WTC11 (cell line): ENCODE results near the gene CTNS.

Experiments
- ARID4B ChIP-seq: sonication (generic); formaldehyde crosslinking; IDR thresholded peaks from 2 replicates; pipeline ENCODE4 v1.8.0; 2023; ENCODE audit warnings: missing genetic modification reagents, mild to moderate bottlenecking, borderline replicate concordance
- ATF1 ChIP-seq: sonication (generic); formaldehyde crosslinking; IDR thresholded peaks from 2 replicates; pipeline ENCODE4 v1.8.1; 2023; ENCODE audit warnings: mild to moderate bottlenecking, moderate library complexity, missing genetic modification reagents
- ATF6 ChIP-seq: sonication (generic); formaldehyde crosslinking; IDR thresholded peaks from 2 replicates; pipeline ENCODE4 v1.8.1; 2023; ENCODE audit warnings: mild to moderate bottlenecking, missing genetic modification reagents
- CTCF ChIP-seq: fragments of 200-600 bp; IDR thresholded peaks from 2 replicates; pipeline ENCODE4 v1.8.0; 2022; ENCODE audit warnings: antibody characterized with exemption
- ELF4 ChIP-seq: sonication (generic); formaldehyde crosslinking; IDR thresholded peaks from 2 replicates; pipeline ENCODE4 v1.8.1; 2022; ENCODE audit warnings: low read depth, mild to moderate bottlenecking, moderate library complexity, missing genetic modification reagents
- FOXJ3 ChIP-seq: sonication (generic); formaldehyde crosslinking; IDR thresholded peaks from 2 replicates; pipeline ENCODE4 v1.9.0; 2021; ENCODE audit warnings: missing genetic modification reagents, mild to moderate bottlenecking, borderline replicate concordance
- MAX ChIP-seq: sonication (generic); formaldehyde crosslinking; IDR thresholded peaks from 2 replicates; pipeline ENCODE4 v1.8.0; 2022; ENCODE audit warnings: mild to moderate bottlenecking, missing genetic modification reagents
- NR2C2 ChIP-seq: sonication (generic); formaldehyde crosslinking; IDR thresholded peaks from 2 replicates; pipeline ENCODE4 v1.8.0; 2022; ENCODE audit warnings: mild to moderate bottlenecking, missing genetic modification reagents
- TEAD4 ChIP-seq: sonication (generic); formaldehyde crosslinking; IDR thresholded peaks from 2 replicates; pipeline ENCODE4 v1.8.0; 2022; ENCODE audit warnings: mild to moderate bottlenecking, missing genetic modification reagents
- USF1 ChIP-seq: sonication (generic); formaldehyde crosslinking; IDR thresholded peaks from 2 replicates; pipeline ENCODE4 v1.8.0; 2022; ENCODE audit warnings: mild to moderate bottlenecking, missing genetic modification reagents
- ZBTB21 ChIP-seq: sonication (generic); formaldehyde crosslinking; IDR thresholded peaks from 2 replicates; pipeline ENCODE4 v1.8.1; 2023; ENCODE audit warnings: mild to moderate bottlenecking, missing genetic modification reagents, borderline replicate concordance
- ZNF121 ChIP-seq: sonication (generic); formaldehyde crosslinking; IDR thresholded peaks from 2 replicates; pipeline ENCODE4 v1.8.0; 2023; ENCODE audit warnings: missing genetic modification reagents
- ZNF138 ChIP-seq: sonication (generic); formaldehyde crosslinking; conservative IDR thresholded peaks from 2 replicates; pipeline ENCODE4 v1.8.1; 2022; ENCODE audit warnings: mild to moderate bottlenecking, moderate library complexity, missing genetic modification reagents
- ZNF512 ChIP-seq: sonication (generic); formaldehyde crosslinking; IDR thresholded peaks from 2 replicates; pipeline ENCODE4 v1.8.1; 2022; ENCODE audit warnings: missing genetic modification reagents, borderline replicate concordance

GRCh38 chr17:3598078-3598477 is 38.5 kb upstream of the CTNS start:
- TF ChIP-seq ZNF512 (no peak), CTCF (no peak), ZNF138 (no peak), ELF4 (CRISPR knock-in tag) (no peak), TEAD4 (CRISPR knock-in tag) (no peak), ATF1 (no peak), USF1 (no peak), ATF6 (no peak), MAX (CRISPR knock-in tag) (no peak), NR2C2 (CRISPR knock-in tag) (no peak), ZBTB21 (CRISPR knock-in tag) (no peak), FOXJ3 (CRISPR knock-in tag) (no peak), ARID4B (no peak), ZNF121 (no peak)
